Right lobe of liver (tissue), 4 donors: ENCODE measurements around the gene NAPG.

Experiments
- POLR2A ChIP-seq: fragments of 450-650 bp; IDR thresholded peaks from one replicate; pipeline ENCODE4 v1.6.1; 2017; ENCODE audit warnings: antibody characterized with exemption, mild to moderate bottlenecking
- TF ChIP-seq, protein P1 (sequence below), 4 donors: fragments of 200-600 bp in 3 of 4; fragments of 450-650 bp in 1 of 4; IDR thresholded peaks; one replicate each; pipeline versions ENCODE4 v1.5.1 to v1.8.0; 2016 to 2022; ENCODE audit warnings: antibody characterized with exemption in 4 of 4, mild to moderate bottlenecking in 2 of 4
- donor health status: DM: no; HTN: no; CAD: no.
- donor health status: DM: no; HTN: no; CAD: no.
- donor health status: DM: no; HTN: yes; CAD: no.

DNA sequence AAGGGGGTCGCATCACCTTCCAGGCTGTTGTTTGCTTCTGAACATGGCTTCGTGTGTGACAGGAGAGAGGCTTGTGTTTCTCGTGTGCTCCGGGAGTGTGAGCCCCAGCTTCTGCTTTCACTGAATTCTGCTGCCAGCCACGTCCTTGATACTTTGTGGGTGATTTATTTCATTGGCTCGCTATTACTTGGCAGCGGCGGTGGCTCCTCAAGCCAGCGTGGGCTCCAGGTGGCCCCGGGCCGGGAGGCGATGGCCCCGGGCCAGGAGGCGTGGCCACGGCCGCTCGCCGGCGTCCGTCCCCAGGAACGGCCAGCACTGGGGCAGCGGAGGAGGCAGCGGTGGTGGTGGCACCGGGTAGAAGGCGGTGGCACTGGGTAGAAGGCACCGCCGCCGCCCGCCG, 63.1 kb downstream of the NAPG start:
- TF ChIP-seq, protein P1, sequence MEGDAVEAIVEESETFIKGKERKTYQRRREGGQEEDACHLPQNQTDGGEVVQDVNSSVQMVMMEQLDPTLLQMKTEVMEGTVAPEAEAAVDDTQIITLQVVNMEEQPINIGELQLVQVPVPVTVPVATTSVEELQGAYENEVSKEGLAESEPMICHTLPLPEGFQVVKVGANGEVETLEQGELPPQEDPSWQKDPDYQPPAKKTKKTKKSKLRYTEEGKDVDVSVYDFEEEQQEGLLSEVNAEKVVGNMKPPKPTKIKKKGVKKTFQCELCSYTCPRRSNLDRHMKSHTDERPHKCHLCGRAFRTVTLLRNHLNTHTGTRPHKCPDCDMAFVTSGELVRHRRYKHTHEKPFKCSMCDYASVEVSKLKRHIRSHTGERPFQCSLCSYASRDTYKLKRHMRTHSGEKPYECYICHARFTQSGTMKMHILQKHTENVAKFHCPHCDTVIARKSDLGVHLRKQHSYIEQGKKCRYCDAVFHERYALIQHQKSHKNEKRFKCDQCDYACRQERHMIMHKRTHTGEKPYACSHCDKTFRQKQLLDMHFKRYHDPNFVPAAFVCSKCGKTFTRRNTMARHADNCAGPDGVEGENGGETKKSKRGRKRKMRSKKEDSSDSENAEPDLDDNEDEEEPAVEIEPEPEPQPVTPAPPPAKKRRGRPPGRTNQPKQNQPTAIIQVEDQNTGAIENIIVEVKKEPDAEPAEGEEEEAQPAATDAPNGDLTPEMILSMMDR (IDR thresholded peaks at IDR 0.05), result no peak
- TF ChIP-seq POLR2A, result no peak
